ENCODE data around the gene FOXD4L6.
"Not testable (repeated sequence)": the region's sequence is repeated elsewhere in the genome, so short reads cannot be mapped to it uniquely, and the experiment has no call there.

FOXD4L6 gene

DNA sequence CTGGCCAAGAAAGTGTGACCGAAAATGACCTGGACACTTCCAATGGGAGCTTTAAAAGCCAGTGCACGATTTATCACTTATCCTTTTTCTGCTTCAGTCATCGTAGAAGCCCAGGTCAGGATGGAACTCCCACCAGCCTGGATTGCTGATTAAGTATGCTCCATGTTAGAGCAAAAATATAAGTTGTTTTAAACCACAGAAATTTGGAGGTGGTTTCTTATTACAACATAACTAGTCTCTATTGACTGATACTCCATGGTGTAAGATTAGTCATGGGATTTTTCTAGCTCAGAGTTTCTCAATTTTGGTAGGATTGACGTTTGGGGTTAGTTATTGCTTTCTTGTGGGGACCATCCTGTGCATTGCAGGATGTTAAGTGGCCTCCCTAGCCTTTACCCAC lies 29.7 kb downstream of the FOXD4L6 start:
- DNase-seq: not testable (repeated sequence)

DNA sequence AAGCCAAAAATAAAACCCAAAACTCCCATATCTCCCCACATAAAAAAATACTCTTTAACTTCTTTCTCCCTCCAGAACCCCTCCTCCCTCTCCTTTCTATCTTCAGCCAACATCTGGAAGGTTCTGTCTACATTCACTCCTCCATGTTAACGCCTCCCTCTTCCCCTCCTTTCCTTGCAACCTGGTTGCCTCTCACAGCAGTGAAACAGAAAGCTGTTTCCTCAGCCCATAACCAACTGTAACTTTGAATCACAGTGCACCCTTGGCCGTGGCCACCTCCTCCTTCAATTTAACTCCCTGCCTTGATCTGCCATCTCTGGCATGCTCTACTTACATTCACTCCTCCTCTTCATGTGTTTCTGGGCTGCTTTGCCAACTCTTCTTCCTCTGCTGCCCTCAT lies 33.4 kb downstream of the FOXD4L6 start:
- DNase-seq: not testable (repeated sequence)

DNA sequence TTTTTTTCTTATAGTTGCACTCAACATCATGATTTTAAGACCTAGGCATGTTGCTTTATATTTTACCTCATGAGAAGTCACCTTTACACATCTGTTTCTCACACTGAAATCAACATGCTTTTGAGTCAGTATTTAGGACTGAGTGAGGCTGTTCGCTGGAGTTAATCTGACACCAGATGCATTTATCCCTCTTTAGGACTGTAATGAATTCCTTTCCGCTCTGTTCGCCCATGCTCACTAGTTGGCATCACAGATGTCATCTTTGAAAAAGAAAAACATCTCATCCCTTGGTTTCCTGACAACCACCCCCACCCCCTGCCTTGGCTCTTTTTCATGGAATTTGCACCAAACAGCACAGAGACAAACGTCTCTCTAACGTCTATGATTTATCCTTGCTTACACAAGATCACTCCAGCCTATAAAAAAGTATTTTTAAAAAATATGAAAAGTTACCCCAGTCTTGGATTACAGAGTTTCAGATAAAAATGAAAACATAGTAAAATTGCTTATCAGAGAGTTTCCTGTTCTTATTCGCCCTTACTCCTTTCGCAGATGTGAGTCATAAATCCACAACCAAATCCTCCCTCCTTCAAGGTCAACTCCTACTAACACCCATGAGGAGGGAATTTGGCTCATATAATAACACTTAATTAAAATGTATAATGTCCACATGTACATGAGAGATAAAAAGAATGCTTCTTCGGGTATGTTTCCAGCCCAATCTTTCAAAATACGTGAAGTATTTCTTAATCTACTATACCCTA lies 34.3 kb downstream of the FOXD4L6 start:
- not testable (repeated sequence) for DNase-seq

DNA sequence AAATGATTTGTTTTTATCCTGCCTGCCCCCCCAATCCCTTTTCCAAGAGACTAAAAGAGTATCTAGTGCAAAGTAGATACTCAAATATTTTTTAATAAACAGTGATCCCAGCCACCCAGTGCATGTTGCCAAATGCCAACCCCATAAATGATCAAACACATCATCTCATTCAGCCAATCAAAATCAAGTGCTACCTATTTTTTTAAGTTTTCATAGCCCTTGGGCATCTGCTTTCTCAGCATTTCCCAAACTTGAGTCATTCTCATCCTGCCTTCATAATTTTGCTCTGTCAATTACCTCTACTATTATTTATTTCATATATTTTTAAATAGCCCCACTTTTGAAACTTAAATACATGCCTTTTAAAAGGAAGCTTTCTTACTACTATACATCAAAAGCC lies 37.6 kb downstream of the FOXD4L6 start:
- not testable (repeated sequence) for DNase-seq

DNA sequence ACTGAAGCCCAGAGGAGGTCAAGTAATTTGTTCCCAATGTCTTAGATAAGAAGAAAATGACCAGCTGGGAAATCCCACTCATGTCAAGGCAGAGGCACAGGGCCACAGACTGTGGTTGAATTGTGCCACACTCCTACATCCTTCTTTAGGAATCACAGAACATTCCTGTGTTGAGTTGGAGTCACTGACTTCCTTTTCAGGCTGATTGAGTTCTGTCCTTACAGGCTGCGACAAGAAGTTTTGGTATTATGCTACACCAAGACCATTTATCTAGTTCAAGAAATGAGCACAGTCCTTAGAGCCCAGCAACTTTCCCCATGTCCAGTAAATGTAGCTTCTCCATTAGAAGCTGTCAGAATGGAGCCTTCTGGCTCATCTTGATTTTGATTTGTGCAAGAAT lies 38.1 kb downstream of the FOXD4L6 start:
- DNase-seq: not testable (repeated sequence)

DNA sequence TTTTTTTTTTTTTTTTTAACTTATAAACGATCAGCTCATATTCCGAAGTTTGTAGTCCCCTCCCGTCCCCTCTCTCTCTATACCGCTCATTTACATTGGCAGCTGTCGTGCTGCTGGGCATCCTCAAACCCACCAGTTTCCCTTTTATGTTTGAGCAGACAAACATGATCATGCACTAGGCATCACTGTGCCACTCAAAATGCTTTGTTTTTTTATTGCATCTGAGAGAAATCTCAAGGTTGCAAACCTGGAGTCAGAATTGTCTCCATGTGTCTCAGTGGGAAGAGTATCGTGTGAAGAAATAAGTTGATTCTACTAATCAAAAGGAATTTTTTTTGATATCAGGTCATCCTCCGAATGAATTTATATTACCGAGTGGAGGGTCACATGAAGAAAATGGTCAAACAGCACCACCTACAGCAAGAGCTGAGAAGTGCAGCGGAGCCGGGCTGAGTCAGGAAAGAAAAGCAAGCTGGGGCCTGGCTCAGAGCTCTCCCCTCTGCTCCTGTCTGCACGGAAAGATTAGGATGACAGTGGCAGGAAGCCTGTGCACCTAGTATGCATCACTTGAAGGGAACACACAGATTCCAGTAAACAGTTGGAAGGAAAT lies 39.9 kb downstream of the FOXD4L6 start:
- not testable (repeated sequence) for DNase-seq

DNA sequence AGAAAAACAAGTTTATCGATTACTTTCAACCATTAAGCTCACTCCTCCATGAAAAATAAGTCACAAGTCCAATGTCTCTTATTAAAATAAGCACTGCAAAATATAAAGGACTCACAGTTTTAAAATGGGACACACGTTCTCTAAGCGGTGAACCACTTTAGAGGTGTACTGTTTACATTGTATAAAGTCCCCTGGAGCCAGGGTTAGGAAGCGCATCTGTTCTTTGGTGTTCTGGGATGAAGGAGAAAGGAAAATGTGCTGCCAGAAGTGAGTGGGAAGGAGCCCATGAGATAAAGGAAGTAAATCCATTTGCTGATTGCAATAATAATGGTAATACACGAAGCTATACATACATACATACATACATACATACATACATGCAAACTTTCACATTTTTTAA lies 40.6 kb downstream of the FOXD4L6 start:
- not testable (repeated sequence) for DNase-seq

DNA sequence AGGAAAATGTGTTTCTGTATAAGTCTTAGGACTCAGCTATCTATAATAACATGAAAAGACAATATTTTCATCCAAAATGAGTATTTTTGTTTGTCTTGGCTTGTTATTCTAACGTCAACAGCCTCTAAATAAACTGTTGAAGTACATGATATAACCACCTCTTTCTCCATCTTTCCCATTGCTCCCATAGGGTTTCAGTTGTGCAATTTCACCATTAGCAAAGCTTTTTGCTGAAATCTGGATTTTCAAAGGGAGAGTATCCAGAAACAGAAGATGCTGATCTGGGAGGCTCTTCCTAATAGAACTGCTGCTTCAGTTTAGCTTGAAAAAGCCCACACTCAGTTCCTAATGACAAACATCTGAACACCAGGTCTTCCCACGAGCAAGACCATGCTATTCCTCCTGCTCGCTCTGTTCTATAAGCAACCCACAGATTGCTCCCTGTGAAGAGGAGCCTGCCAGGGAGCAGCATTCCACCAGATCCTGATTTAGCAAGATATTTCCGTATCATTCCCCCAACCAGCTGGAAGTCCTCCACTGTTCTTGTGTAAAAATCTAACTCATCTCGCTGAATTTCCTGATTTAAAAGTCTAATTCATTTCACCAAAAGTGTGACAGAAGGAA lies 41.2 kb downstream of the FOXD4L6 start:
- not testable (repeated sequence) for DNase-seq

DNA sequence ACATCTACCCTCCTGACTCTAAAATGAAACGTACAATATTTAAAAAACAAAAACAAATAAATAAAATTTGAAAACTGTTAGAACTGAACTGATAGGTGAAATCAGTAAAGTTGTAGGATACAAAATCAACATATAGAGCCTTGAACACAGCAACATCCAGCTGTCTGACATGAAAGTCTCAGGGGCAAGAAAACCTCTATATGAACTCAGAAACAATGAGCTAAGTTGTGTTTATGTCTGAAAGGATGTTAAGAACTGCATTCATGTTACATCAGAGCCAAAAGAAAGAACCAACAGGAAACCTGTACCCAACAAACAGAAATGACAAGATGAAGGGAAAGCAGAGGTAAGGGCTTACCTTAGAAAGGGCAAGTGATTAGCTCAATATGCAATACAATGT lies 41.8 kb downstream of the FOXD4L6 start:
- DNase-seq: not testable (repeated sequence)

DNA sequence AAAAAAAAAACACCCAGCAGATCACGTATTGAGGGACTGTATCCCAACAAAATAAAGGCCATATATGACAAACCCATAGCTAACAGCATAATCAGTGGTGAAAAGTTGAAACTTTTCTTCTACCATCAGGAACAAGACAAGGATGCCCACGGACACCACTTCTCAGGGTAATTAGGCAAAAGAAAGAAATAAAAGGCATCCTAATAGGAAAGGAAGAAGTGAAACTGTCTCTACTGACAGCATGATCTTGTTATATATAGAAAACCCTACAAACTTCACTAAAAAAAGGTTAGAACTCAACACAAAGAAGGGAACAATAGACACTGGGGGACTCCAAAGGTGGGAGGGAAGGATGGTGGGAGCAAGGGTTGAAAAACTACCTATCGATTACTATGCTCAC lies 42.3 kb downstream of the FOXD4L6 start:
- not testable (repeated sequence) for DNase-seq

DNA sequence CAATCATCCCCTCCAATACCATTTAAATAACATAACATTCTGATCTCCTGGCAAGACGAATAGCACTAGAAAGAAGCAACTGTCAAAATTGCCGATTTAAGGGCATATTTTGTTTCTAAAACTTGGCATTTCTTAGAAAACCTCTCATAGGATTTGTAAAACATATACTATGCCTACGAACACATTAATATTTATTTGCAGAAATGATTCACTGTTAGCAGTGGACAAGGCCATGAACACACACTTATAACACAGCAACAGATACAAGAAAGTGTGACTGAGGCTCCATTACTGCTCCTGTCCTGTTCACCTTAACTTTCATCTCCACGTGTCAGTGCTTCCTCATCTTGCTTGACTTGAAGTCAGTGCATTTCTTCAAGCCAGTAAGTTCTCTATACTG lies 46.1 kb downstream of the FOXD4L6 start:
- DNase-seq: not testable (repeated sequence)

DNA sequence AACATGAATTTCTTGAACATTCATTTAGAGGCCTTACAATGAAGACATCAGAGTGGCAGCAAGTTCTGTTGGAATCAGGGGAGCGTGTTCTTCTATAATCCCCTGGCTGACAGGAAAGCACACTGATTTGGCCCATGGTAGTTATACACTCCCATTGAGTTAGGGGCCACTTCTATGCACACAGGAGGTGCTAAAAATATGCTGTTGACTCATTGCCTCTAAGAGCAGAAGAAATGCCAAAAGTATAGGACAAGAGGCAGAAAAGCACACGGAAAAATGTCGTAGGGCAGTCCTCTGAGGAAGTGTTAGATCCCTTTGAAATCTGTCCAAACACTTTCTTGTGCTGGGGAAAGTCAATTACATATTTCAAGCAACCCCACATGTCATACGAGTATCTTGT lies 49.0 kb downstream of the FOXD4L6 start:
- not testable (repeated sequence) for DNase-seq

DNA sequence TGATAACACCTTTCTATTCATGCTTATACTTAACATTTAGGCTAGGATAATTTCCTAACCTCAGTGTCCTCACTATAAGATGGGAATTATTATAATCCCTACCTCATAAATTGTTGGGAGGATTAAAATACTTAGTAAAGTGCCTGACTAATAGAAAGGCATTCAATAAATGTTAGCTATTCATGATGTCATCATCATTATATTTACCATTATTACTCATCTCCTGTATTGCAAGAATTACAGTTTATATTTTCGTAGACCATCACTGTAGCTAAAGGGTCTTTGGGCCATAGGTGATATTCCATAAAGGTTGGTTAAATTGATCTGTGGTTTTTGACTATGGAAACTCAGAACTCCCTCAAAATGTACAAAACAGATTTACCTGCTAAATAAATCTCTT lies 50.9 kb downstream of the FOXD4L6 start:
- not testable (repeated sequence) for DNase-seq

All from hematopoietic multipotent progenitor cell treated with erythropoietin and hydrocortisone succinate and interleukin-3 and kit ligand, for 8 days (in vitro differentiated cells).